Measurements from ENCODE around the gene TMEM171.

Gene TMEM171

GRCh38 chr5:73120222-73121118, at the start of gene TMEM171:
Gene TMEM171 (plus strand): TSS chr5:73120575. CDS start chr5:73123374, 2,799 bp downstream.
- no peak for DNase-seq

GRCh38 chr5:73081093-73081492, 39.3 kb upstream of the TMEM171 start:
- DNase-seq = no peak

GRCh38 chr5:73088026-73088425, 32.3 kb upstream of the TMEM171 start:
- no peak for DNase-seq

GRCh38 chr5:73093943-73094342, 26.4 kb upstream of the TMEM171 start:
- DNase-seq = no peak

GRCh38 chr5:73094415-73094814, 26.0 kb upstream of the TMEM171 start:
- DNase-seq = no peak

GRCh38 chr5:73095564-73096238, 24.7 kb upstream of the TMEM171 start:
- DNase-seq = no peak

GRCh38 chr5:73096239-73096575, 24.2 kb upstream of the TMEM171 start:
- DNase-seq = no peak

- DNase-seq = no peak
Measured at GRCh38 chr5:73097740-73098139, 22.6 kb upstream of the TMEM171 start.

- DNase-seq = no peak
Measured at GRCh38 chr5:73100109-73100508, 20.3 kb upstream of the TMEM171 start.

GRCh38 chr5:73103870-73104299, 16.5 kb upstream of the TMEM171 start:
- no peak for DNase-seq

- DNase-seq = no peak
Measured at GRCh38 chr5:73104326-73104725, 16.0 kb upstream of the TMEM171 start.

- DNase-seq = no peak
Measured at GRCh38 chr5:73106335-73106734, 14.0 kb upstream of the TMEM171 start.

GRCh38 chr5:73110190-73110589, 10.2 kb upstream of the TMEM171 start:
- DNase-seq = no peak

GRCh38 chr5:73111536-73111935, 8.8 kb upstream of the TMEM171 start:
- DNase-seq = no peak

GRCh38 chr5:73112359-73112758, 8.0 kb upstream of the TMEM171 start:
- DNase-seq = no peak

GRCh38 chr5:73114044-73114688, 6.2 kb upstream of the TMEM171 start:
- no peak for DNase-seq

GRCh38 chr5:73115399-73116051, 4.8 kb upstream of the TMEM171 start:
- DNase-seq = no peak

- no peak for DNase-seq
Measured at GRCh38 chr5:73116506-73116905, 3.9 kb upstream of the TMEM171 start.

- DNase-seq = no peak
Measured at GRCh38 chr5:73117088-73117740, 3.2 kb upstream of the TMEM171 start.

- no peak for DNase-seq
Measured at GRCh38 chr5:73118391-73118973, 1.9 kb upstream of the TMEM171 start.

- DNase-seq = no peak
Measured at GRCh38 chr5:73119451-73120157, 771 bp upstream of the TMEM171 start.

GRCh38 chr5:73121119-73121463, 716 bp downstream of the TMEM171 start:
- no peak for DNase-seq

Measured in SIG-M5 (cell line).